GM12878 (cell line): Measurements from ENCODE around the gene VEPH1. TPM values are rescaled to one million over a fixed set of nuclear protein-coding genes. Genes with fewer than 3 reads are reported as not detected.

Experiments
- ATAC-seq: fragments of 200-7000 bp; cut with Tn5 transposase; 3 replicates; pipeline ENCODE4 v1.9.1; 2020; ENCODE audit warnings: mild to moderate bottlenecking, moderate library complexity
- BruUV-seq: library from RNA; stranded (reverse); fragments of 400-500 nt; replicated peaks from 2 replicates; lab custom pipeline; 2021; lab: Mats Ljungman, UMichigan
- CTCF ChIA-PET: fragments of 300-600 bp; sonication (Branson Sonifier 250); formaldehyde crosslinking; extraction: SDS; loops from one replicate; lab custom pipeline; 2021; ENCODE audit warnings: inconsistent platforms; lab: Yijun Ruan, JAX
- POLR2A ChIA-PET: fragments of 350-600 bp; formaldehyde crosslinking; extraction: SDS; loops from one replicate; lab custom pipeline; 2021; ENCODE audit warnings: inconsistent platforms; lab: Charles Lee
- RAD21 ChIA-PET: fragments of 300-600 bp; sonication (Branson Sonifier 250); formaldehyde crosslinking; loops from one replicate; lab custom pipeline; 2023; ENCODE audit warnings: antibody characterized with exemption; ENCODE audit not compliant: unreplicated experiment; lab: Charles Lee
- SMC1A ChIA-PET: fragments of 300-600 bp; sonication (Branson Sonifier 250); formaldehyde crosslinking; loops from one replicate; lab custom pipeline; 2023; ENCODE audit not compliant: unreplicated experiment, uncharacterized antibody; lab: Charles Lee
- DNase-seq: peaks from one replicate; pipeline ENCODE4 v3.0.0-alpha.2; 2011; ENCODE audit warnings: low read depth, low spot score
- FAIRE-seq: peaks from 3 replicates; lab custom pipeline; 2011; peaks lifted over from hg19 to GRCh38; lab: Jason Lieb, UNC
- H2AFZ ChIP-seq: 2 replicates; pipeline ENCODE4 v1.6.0; 2011; ENCODE audit warnings: low read depth, low read length, control low read depth; ENCODE audit not compliant: control insufficient read depth
- H3K27ac ChIP-seq: 2 replicates; pipeline ENCODE4 v1.5.1; 2011; ENCODE audit warnings: control low read depth; ENCODE audit not compliant: control insufficient read depth, insufficient read depth
- H3K27me3 ChIP-seq, 2 experiments: replicated peaks in 1 of 2; 2 replicates each; pipeline versions ENCODE4 v1.6.0 to v1.6.1; 2011; ENCODE audit warnings: low read length in 1 of 2; ENCODE audit not compliant: control insufficient read depth in 2 of 2, insufficient read depth in 2 of 2
- H3K36me3 ChIP-seq, 2 experiments: 2 replicates each; pipeline ENCODE4 v1.5.1; 2011; ENCODE audit warnings: low read length in 1 of 2; ENCODE audit not compliant: control insufficient read depth in 2 of 2, insufficient read depth in 2 of 2
- H3K4me1 ChIP-seq: 2 replicates; pipeline ENCODE4 v1.6.1; 2011; ENCODE audit warnings: mild to moderate bottlenecking, low read length, moderate library complexity, mixed read lengths; ENCODE audit not compliant: control insufficient read depth, insufficient read depth
- H3K4me2 ChIP-seq: 2 replicates; pipeline ENCODE4 v1.6.0; 2011; ENCODE audit warnings: control low read depth; ENCODE audit not compliant: control insufficient read depth, insufficient read depth
- H3K4me3 ChIP-seq: fragments of 200-600 bp; sonication (generic); 2 replicates; pipeline ENCODE4 v1.5.1; 2016
- H3K79me2 ChIP-seq: 2 replicates; pipeline ENCODE4 v1.6.0; 2011; ENCODE audit warnings: low read length; ENCODE audit not compliant: control insufficient read depth, insufficient read depth
- H3K9ac ChIP-seq: 2 replicates; pipeline ENCODE4 v1.8.0; 2011; ENCODE audit warnings: low read length, control low read depth, mixed read lengths; ENCODE audit not compliant: control insufficient read depth, insufficient read depth
- H3K9me3 ChIP-seq: replicated peaks from 3 replicates; pipeline ENCODE4 v1.5.1; 2011; ENCODE audit warnings: mild to moderate bottlenecking, low read length; ENCODE audit not compliant: control insufficient read depth, insufficient read depth
- H4K20me1 ChIP-seq: 2 replicates; pipeline ENCODE4 v1.6.0; 2011; ENCODE audit not compliant: control insufficient read depth, insufficient read depth
- ASH2L ChIP-seq: fragments of 300-600, 200-600 bp; sonication (generic); IDR thresholded peaks from 2 replicates; pipeline ENCODE4 v1.6.1; 2017; ENCODE audit warnings: low read depth, mild to moderate bottlenecking, borderline replicate concordance
- EED ChIP-seq: sonication (generic); IDR thresholded peaks from 2 replicates; pipeline ENCODE4 v1.6.1; 2016; ENCODE audit warnings: antibody characterized with exemption, low read depth
- FOXK2 ChIP-seq: fragments of 450-650 bp; IDR thresholded peaks from 2 replicates; pipeline ENCODE4 v1.6.1; 2017; ENCODE audit warnings: mild to moderate bottlenecking, moderate library complexity
- IKZF2 ChIP-seq, 2 experiments: fragments of 450-650 bp; IDR thresholded peaks; 2 replicates each; pipeline ENCODE4 v1.6.1; 2017; ENCODE audit warnings: mild to moderate bottlenecking in 2 of 2, moderate library complexity in 2 of 2
- JUNB ChIP-seq: IDR thresholded peaks from 2 replicates; pipeline ENCODE4 v1.6.1; 2016; ENCODE audit warnings: antibody characterized with exemption, mild to moderate bottlenecking
- KLF5 ChIP-seq: fragments of 450-650 bp; IDR thresholded peaks from 2 replicates; pipeline ENCODE4 v1.6.1; 2014; ENCODE audit warnings: mild to moderate bottlenecking; ENCODE audit not compliant: partially characterized antibody
- NFYA ChIP-seq: IDR thresholded peaks from 2 replicates; pipeline ENCODE4 v1.6.1; 2011; ENCODE audit warnings: low read depth, mild to moderate bottlenecking, low read length, improper control_type of control experiment, borderline replicate concordance
- PAX5 ChIP-seq: IDR thresholded peaks from 2 replicates; pipeline ENCODE4 v1.6.1; 2011; ENCODE audit warnings: low read depth, low read length, borderline replicate concordance
- POLR2A ChIP-seq: IDR thresholded peaks from 2 replicates; pipeline ENCODE4 v1.6.1; 2011; ENCODE audit warnings: low read depth, mild to moderate bottlenecking, low read length
- RFX5 ChIP-seq: IDR thresholded peaks from 2 replicates; pipeline ENCODE4 v1.6.1; 2011; ENCODE audit warnings: low read depth, low read length, improper control_type of control experiment
- SMAD5 ChIP-seq: IDR thresholded peaks from 2 replicates; pipeline ENCODE4 v1.6.1; 2016; ENCODE audit warnings: antibody characterized with exemption, low read depth
- SP1 ChIP-seq: IDR thresholded peaks from one replicate; pipeline ENCODE4 v1.6.1; 2011; ENCODE audit warnings: low read depth, low read length
- TCF3 ChIP-seq: IDR thresholded peaks from 2 replicates; pipeline ENCODE4 v1.6.1; 2012; ENCODE audit warnings: low read depth, mild to moderate bottlenecking, low read length, borderline replicate concordance; ENCODE audit not compliant: insufficient read depth
- ZNF217 ChIP-seq: fragments of 450-650 bp; IDR thresholded peaks from 2 replicates; pipeline ENCODE4 v1.6.1; 2017; ENCODE audit warnings: antibody characterized with exemption, mild to moderate bottlenecking
- ZSCAN29 ChIP-seq: fragments of 450-650 bp; IDR thresholded peaks from 2 replicates; pipeline ENCODE4 v1.6.1; 2017; ENCODE audit warnings: mild to moderate bottlenecking, moderate library complexity
- WGBS: methylation state at CpG from one replicate; pipeline ENCODE4 v1.1.6; 2016; ENCODE audit warnings: low lambda C conversion rate; ENCODE audit not compliant: insufficient replicate concordance, insufficient coverage; ENCODE audit errors: missing lambda C conversion rate; 5-methylcytosine and 5-hydroxymethylcytosine counted together
- in situ Hi-C: fragments of 300-500 bp; cut with MboI; formaldehyde crosslinking; loops from 9 replicates; pipeline ENCODE4 v1.14.3; 2018; ENCODE audit warnings: mixed read lengths
- intact Hi-C: fragments of 100-400 bp; cut with micrococcal nuclease; formaldehyde crosslinking; loops from one replicate; pipeline ENCODE4 v1.14.2; 2022; ENCODE audit not compliant: unreplicated experiment
- polyA plus RNA-seq, 11 experiments: library from polyadenylated mRNA; depleted of rRNA in 4 of 11; unstranded in 6 of 11; stranded (reverse) in 5 of 11; fragments of >200 nt; fragmentation: Nextera tagmentation in 4 of 11; fragmentation: Illumina TruSeq in 1 of 11; extraction: Ambion mirVana in 4 of 11; extraction: Trizol in 1 of 11; gene quantifications; 1 replicate in 1 of 11; 2 replicates in 10 of 11; pipeline versions ENCODE4 v1.2.1 to v1.2.3, GENCODE V29; 2011 to 2016; ENCODE audit warnings: inconsistent platforms in 2 of 11, missing spikeins in 2 of 11, low read depth in 1 of 11
- total RNA-seq, 4 experiments: library from RNA; depleted of rRNA in 3 of 4; stranded (reverse); fragments of >200 nt in 3 of 4; fragmentation: Illumina TruSeq in 1 of 4; extraction: Trizol in 1 of 4; gene quantifications; 2 replicates each; pipeline versions ENCODE4 v1.2.1 to v1.2.3, GENCODE V29; 2013 to 2021
- TF ChIP-seq, protein P1 (sequence below): IDR thresholded peaks from 2 replicates; pipeline ENCODE4 v1.6.1; 2011; ENCODE audit warnings: borderline replicate concordance, low read depth, mild to moderate bottlenecking, moderate library complexity, low read length; ENCODE audit not compliant: insufficient read depth, poor library complexity, severe bottlenecking
- TF ChIP-seq, protein P2 (sequence below): fragments of 450-650 bp; formaldehyde crosslinking; IDR thresholded peaks from 2 replicates; pipeline ENCODE4 v1.4.0; 2020; ENCODE audit warnings: mild to moderate bottlenecking, moderate library complexity

Gene VEPH1
- total and polyA plus RNA-seq, 10 of the 15 experiments (the other 5 are each of a cell fraction or from before 2014, with no cell fraction given), result 0.04 to 0.26 (median 0.17) TPM; not detected in 7

DNA sequence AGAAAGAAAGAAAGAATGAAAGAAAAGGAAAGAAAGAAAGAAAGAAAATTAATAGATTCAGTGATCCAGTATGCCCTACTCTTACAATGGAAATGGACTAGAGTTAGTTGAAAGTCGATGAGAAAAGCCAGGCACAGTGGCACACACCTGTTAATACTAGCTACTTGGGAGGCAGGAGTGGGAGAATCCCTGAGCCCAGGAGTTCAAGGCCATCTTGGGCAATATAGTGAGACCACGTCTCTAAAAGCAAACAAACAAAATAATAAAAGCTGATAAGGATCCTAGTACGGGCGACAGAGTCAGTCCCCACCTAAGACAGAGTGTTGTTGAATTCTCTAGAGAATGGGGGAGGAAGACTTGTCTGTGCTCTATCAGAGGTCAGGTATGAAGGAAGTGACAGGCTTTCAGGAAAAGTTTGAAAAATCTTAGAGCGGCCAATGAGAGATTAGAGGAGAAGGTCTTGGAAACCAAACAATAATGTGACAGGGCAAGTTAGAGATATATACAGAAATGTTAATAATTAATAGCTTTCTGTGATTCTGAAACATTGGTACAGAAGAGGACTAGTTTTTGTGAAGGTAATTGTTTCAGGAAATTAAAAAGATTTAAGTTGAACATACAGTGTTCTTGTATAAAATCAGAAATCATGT lies 184.5 kb downstream of the VEPH1 start:
- 36% methylated on average over 5 of the region's 5 CpGs for WGBS
- CTCF ChIA-PET, result no interaction called here

More for the DNA sequence above, 184.5 kb downstream of the VEPH1 start:
- TF ChIP-seq TCF3 (no peak), JUNB (no peak), IKZF2 (IDR thresholded peaks at IDR 0.05) (no peak), NFYA (no peak), POLR2A (no peak), ZSCAN29 (no peak), FOXK2 (no peak), ASH2L (no peak), SMAD5 (no peak), PAX5 (no peak), EED (no peak), KLF5 (no peak), ZNF217 (no peak), RFX5 (no peak), SP1 (no peak)
- TF ChIP-seq, protein P1, sequence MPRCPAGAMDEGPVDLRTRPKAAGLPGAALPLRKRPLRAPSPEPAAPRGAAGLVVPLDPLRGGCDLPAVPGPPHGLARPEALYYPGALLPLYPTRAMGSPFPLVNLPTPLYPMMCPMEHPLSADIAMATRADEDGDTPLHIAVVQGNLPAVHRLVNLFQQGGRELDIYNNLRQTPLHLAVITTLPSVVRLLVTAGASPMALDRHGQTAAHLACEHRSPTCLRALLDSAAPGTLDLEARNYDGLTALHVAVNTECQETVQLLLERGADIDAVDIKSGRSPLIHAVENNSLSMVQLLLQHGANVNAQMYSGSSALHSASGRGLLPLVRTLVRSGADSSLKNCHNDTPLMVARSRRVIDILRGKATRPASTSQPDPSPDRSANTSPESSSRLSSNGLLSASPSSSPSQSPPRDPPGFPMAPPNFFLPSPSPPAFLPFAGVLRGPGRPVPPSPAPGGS, result no peak
- TF ChIP-seq, protein P2, sequence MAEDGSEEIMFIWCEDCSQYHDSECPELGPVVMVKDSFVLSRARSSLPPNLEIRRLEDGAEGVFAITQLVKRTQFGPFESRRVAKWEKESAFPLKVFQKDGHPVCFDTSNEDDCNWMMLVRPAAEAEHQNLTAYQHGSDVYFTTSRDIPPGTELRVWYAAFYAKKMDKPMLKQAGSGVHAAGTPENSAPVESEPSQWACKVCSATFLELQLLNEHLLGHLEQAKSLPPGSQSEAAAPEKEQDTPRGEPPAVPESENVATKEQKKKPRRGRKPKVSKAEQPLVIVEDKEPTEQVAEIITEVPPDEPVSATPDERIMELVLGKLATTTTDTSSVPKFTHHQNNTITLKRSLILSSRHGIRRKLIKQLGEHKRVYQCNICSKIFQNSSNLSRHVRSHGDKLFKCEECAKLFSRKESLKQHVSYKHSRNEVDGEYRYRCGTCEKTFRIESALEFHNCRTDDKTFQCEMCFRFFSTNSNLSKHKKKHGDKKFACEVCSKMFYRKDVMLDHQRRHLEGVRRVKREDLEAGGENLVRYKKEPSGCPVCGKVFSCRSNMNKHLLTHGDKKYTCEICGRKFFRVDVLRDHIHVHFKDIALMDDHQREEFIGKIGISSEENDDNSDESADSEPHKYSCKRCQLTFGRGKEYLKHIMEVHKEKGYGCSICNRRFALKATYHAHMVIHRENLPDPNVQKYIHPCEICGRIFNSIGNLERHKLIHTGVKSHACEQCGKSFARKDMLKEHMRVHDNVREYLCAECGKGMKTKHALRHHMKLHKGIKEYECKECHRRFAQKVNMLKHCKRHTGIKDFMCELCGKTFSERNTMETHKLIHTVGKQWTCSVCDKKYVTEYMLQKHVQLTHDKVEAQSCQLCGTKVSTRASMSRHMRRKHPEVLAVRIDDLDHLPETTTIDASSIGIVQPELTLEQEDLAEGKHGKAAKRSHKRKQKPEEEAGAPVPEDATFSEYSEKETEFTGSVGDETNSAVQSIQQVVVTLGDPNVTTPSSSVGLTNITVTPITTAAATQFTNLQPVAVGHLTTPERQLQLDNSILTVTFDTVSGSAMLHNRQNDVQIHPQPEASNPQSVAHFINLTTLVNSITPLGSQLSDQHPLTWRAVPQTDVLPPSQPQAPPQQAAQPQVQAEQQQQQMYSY, result no peak
- TF ChIP-seq, all 136 proteins: peak for 0
- RAD21 ChIA-PET, result no interaction called here
- Histone ChIP-seq H3K36me3 (no peaks in the 10 kb centered on the region), H2AFZ (no peak overlapping the region), H3K27me3 (no peaks in the 10 kb centered on the region), H3K4me1 (no peaks in the 10 kb centered on the region), H3K27ac (no peak overlapping the region), H3K9ac (no peak overlapping the region), H4K20me1 (no peaks in the 10 kb centered on the region), H3K4me2 (no peak overlapping the region), H3K79me2 (no peaks in the 10 kb centered on the region), H3K4me3 (no peak overlapping the region), H3K9me3 (no peaks in the 10 kb centered on the region)
- DNase-seq (no peak), ATAC-seq (no peak), FAIRE-seq (no peak)
- POLR2A ChIA-PET, result no interaction called here
- SMC1A ChIA-PET, result no interaction called here
- in situ Hi-C loops (no loop called here), intact Hi-C loops (no loop called here)
- BruUV-seq, result no TSS peak
